ENCODE measurements around the gene TRIM33. TPM values are rescaled to one million over a fixed set of nuclear protein-coding genes. Genes with fewer than 3 reads are reported as not detected.

TRIM33 gene
- total and polyA plus RNA-seq, 5 donors from 2014 or later = 27.7 to 56.6 (median 32.3) TPM

DNA sequence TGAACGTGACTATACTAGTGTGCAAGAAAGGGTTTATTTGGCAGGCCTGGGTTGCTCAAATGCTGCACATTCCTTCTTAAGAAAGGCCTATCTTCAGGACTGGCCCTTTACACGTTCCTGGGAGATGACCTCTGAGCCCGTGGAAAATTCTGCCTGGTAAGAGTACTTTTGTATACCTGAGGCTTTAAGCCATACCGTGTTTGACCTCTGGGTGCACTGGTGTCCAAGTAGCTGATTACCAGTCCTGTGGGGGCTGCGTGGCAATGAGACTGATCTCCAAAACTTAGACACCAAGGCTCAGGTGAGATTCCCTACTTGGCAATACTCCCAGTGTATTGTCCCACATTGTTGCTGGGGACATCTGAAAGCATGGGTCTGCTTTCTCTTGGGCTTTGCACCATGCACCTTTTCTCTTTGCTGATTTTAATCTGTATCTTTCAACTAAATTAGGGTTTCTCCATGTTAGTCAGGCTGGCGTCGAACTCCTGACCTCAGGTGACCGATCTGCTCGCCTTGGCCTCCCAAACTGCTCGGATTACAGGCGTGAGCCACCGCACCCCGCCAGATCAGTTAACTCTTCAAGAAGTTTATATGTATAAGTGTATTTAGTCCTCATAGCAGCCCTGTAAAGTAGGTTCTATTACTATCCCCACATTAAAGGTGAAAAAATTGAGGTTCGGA lies 44.5 kb downstream of the TRIM33 start:
- H3K27me3 ChIP-seq (ENCODE audit: control insufficient read depth, insufficient read depth, low read length) = no peaks in the 10 kb centered on the region
- no peak overlapping the region for H3K27ac ChIP-seq (ENCODE audit: insufficient read depth, low read length, poor library complexity, severe bottlenecking)
- Mint-ChIP-seq H3K36me3 (peaks cover 10% of the 10 kb centered on the region), H3K27me3 (no peaks in the 10 kb centered on the region), H3K4me3 (peak overlapping the region in 3 of 4 donors; percentile 22 to 74 (median 61)), H3K4me1 (peaks cover 33 to 58% (median 49%) of the 10 kb centered on the region in 4 donors), H3K9me3 (peaks cover 0 to 1% (median 0%) of the 10 kb centered on the region in 7 donors), H3K27ac (peak overlapping the region in 2 of 3 donors; percentile 15 to 64)
- H3K9me3 ChIP-seq (ENCODE audit: control insufficient read depth in 2 of 2, low read length in 2 of 2) = no peaks in the 10 kb centered on the region
- DNase-seq (no peak), ATAC-seq (ENCODE audit: low read depth in 2 of 2) (no peak)
- peaks cover 30% of the 10 kb centered on the region for H3K4me1 ChIP-seq (ENCODE audit: control insufficient read depth, insufficient read depth, low read length, poor library complexity, severe bottlenecking)
- H3K4me3 ChIP-seq (ENCODE audit: low read depth, low read length) = peak overlapping the region; percentile 60
- H3K36me3 ChIP-seq (ENCODE audit: control insufficient read depth, insufficient read depth, low read length) = peaks cover 16% of the 10 kb centered on the region

GRCh38 chr1:114462963-114463362 lies 48.0 kb downstream of the TRIM33 start:
- no peaks in the 10 kb centered on the region for H3K27me3 ChIP-seq (ENCODE audit: control insufficient read depth, insufficient read depth, low read length)
- Mint-ChIP-seq H3K4me1 (peaks cover 32 to 52% (median 49%) of the 10 kb centered on the region in 4 donors), H3K9me3 (no peaks in the 10 kb centered on the region), H3K27ac (no peak overlapping the region), H3K36me3 (peaks cover 35% of the 10 kb centered on the region), H3K4me3 (no peak overlapping the region), H3K27me3 (no peaks in the 10 kb centered on the region)
- ATAC-seq (ENCODE audit: low read depth in 2 of 2) (no peak), DNase-seq (no peak)
- no peak overlapping the region for H3K27ac ChIP-seq (ENCODE audit: insufficient read depth, low read length, poor library complexity, severe bottlenecking)
- peaks cover 23% of the 10 kb centered on the region for H3K36me3 ChIP-seq (ENCODE audit: control insufficient read depth, insufficient read depth, low read length)
- H3K4me1 ChIP-seq (ENCODE audit: control insufficient read depth, insufficient read depth, low read length, poor library complexity, severe bottlenecking) = peaks cover 15% of the 10 kb centered on the region
- no peak overlapping the region for H3K4me3 ChIP-seq (ENCODE audit: low read depth, low read length)
- H3K9me3 ChIP-seq (ENCODE audit: control insufficient read depth in 2 of 2, low read length in 2 of 2) = no peaks in the 10 kb centered on the region

GRCh38 chr1:114462341-114462740 lies 48.7 kb downstream of the TRIM33 start:
- Histone ChIP-seq H3K27ac (ENCODE audit: insufficient read depth, low read length, poor library complexity, severe bottlenecking) (no peak overlapping the region), H3K9me3 (ENCODE audit: control insufficient read depth in 2 of 2, low read length in 2 of 2) (no peaks in the 10 kb centered on the region), H3K4me3 (ENCODE audit: low read depth, low read length) (no peak overlapping the region), H3K4me1 (ENCODE audit: control insufficient read depth, insufficient read depth, low read length, poor library complexity, severe bottlenecking) (peaks cover 9% of the 10 kb centered on the region), H3K36me3 (ENCODE audit: control insufficient read depth, insufficient read depth, low read length) (peaks cover 27% of the 10 kb centered on the region), H3K27me3 (ENCODE audit: control insufficient read depth, insufficient read depth, low read length) (no peaks in the 10 kb centered on the region)
- H3K9me3 Mint-ChIP-seq = no peaks in the 10 kb centered on the region
- DNase-seq = no peak
- peaks cover 35% of the 10 kb centered on the region for H3K36me3 Mint-ChIP-seq
- no peak overlapping the region for H3K27ac Mint-ChIP-seq
- no peaks in the 10 kb centered on the region for H3K27me3 Mint-ChIP-seq
- ATAC-seq (ENCODE audit: low read depth in 2 of 2) = no peak
- no peak overlapping the region for H3K4me3 Mint-ChIP-seq
- peaks cover 27 to 46% (median 43%) of the 10 kb centered on the region in 4 donors for H3K4me1 Mint-ChIP-seq

- Mint-ChIP-seq H3K27ac (peak overlapping the region; percentile 25 to 90 (median 54)), H3K4me3 (no peak overlapping the region), H3K36me3 (peaks cover 43% of the 10 kb centered on the region), H3K27me3 (no peaks in the 10 kb centered on the region), H3K9me3 (no peaks in the 10 kb centered on the region), H3K4me1 (peaks cover 16 to 28% (median 23%) of the 10 kb centered on the region in 4 donors)
- Histone ChIP-seq H3K9me3 (ENCODE audit: control insufficient read depth in 2 of 2, low read length in 2 of 2) (no peaks in the 10 kb centered on the region), H3K36me3 (ENCODE audit: control insufficient read depth, insufficient read depth, low read length) (peaks cover 49% of the 10 kb centered on the region), H3K27me3 (ENCODE audit: control insufficient read depth, insufficient read depth, low read length) (no peaks in the 10 kb centered on the region), H3K27ac (ENCODE audit: insufficient read depth, low read length, poor library complexity, severe bottlenecking) (no peak overlapping the region), H3K4me1 (ENCODE audit: control insufficient read depth, insufficient read depth, low read length, poor library complexity, severe bottlenecking) (no peaks in the 10 kb centered on the region), H3K4me3 (ENCODE audit: low read depth, low read length) (no peak overlapping the region)
- DNase-seq (peak in 1 of 3 donors; percentile 15), ATAC-seq (ENCODE audit: low read depth in 2 of 2) (no peak)
Measured at GRCh38 chr1:114458237-114458777, 52.7 kb downstream of the TRIM33 start.

GRCh38 chr1:114457675-114458236 lies 53.2 kb downstream of the TRIM33 start:
- no peak overlapping the region for H3K4me3 Mint-ChIP-seq
- H3K27ac Mint-ChIP-seq = no peak overlapping the region
- peaks cover 49% of the 10 kb centered on the region for H3K36me3 Mint-ChIP-seq

DNA sequence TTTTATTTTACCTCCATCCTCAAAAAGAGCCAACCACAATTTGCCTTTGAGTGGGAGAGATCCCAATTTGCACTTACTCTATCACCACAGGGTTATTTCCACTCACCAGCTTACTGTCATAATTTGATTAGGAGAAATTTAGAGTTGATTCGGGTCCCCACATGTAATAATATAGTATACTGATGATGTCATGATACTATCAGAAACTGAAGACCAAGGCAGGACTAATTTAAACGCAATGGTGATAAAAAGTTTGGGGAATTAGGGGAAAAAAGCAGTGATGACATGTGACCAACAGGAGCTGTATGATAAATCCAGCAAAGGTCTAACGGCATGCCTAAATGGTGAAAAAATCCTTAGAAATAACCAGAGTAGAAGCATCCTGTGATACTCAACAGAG lies 54.4 kb downstream of the TRIM33 start:
- H3K36me3 Mint-ChIP-seq = peaks cover 51% of the 10 kb centered on the region
- no peaks in the 10 kb centered on the region for H3K27me3 ChIP-seq (ENCODE audit: control insufficient read depth, insufficient read depth, low read length)
- no peaks in the 10 kb centered on the region for H3K4me1 ChIP-seq (ENCODE audit: control insufficient read depth, insufficient read depth, low read length, poor library complexity, severe bottlenecking)
- H3K4me1 Mint-ChIP-seq = peaks cover 18 to 31% (median 23%) of the 10 kb centered on the region in 4 donors
- peaks cover 42% of the 10 kb centered on the region for H3K36me3 ChIP-seq (ENCODE audit: control insufficient read depth, insufficient read depth, low read length)
- H3K27ac Mint-ChIP-seq = no peak overlapping the region
- H3K9me3 Mint-ChIP-seq = no peaks in the 10 kb centered on the region
- H3K27me3 Mint-ChIP-seq = no peaks in the 10 kb centered on the region
- H3K4me3 Mint-ChIP-seq = no peak overlapping the region
- DNase-seq = no peak
- no peak overlapping the region for H3K4me3 ChIP-seq (ENCODE audit: low read depth, low read length)
- no peaks in the 10 kb centered on the region for H3K9me3 ChIP-seq (ENCODE audit: control insufficient read depth in 2 of 2, low read length in 2 of 2)
- ATAC-seq (ENCODE audit: low read depth in 2 of 2) = no peak
- H3K27ac ChIP-seq (ENCODE audit: insufficient read depth, low read length, poor library complexity, severe bottlenecking) = no peak overlapping the region

More at GRCh38 chr1:114457675-114458236, 53.2 kb downstream of the TRIM33 start:
- Mint-ChIP-seq H3K27me3 (no peaks in the 10 kb centered on the region), H3K9me3 (no peaks in the 10 kb centered on the region), H3K4me1 (peaks cover 17 to 31% (median 24%) of the 10 kb centered on the region in 4 donors)
- Histone ChIP-seq H3K9me3 (ENCODE audit: control insufficient read depth in 2 of 2, low read length in 2 of 2) (no peaks in the 10 kb centered on the region), H3K4me3 (ENCODE audit: low read depth, low read length) (no peak overlapping the region), H3K36me3 (ENCODE audit: control insufficient read depth, insufficient read depth, low read length) (peaks cover 47% of the 10 kb centered on the region), H3K27me3 (ENCODE audit: control insufficient read depth, insufficient read depth, low read length) (no peaks in the 10 kb centered on the region), H3K4me1 (ENCODE audit: control insufficient read depth, insufficient read depth, low read length, poor library complexity, severe bottlenecking) (no peaks in the 10 kb centered on the region), H3K27ac (ENCODE audit: insufficient read depth, low read length, poor library complexity, severe bottlenecking) (no peak overlapping the region)
- DNase-seq (no peak), ATAC-seq (ENCODE audit: low read depth in 2 of 2) (no peak)

DNA sequence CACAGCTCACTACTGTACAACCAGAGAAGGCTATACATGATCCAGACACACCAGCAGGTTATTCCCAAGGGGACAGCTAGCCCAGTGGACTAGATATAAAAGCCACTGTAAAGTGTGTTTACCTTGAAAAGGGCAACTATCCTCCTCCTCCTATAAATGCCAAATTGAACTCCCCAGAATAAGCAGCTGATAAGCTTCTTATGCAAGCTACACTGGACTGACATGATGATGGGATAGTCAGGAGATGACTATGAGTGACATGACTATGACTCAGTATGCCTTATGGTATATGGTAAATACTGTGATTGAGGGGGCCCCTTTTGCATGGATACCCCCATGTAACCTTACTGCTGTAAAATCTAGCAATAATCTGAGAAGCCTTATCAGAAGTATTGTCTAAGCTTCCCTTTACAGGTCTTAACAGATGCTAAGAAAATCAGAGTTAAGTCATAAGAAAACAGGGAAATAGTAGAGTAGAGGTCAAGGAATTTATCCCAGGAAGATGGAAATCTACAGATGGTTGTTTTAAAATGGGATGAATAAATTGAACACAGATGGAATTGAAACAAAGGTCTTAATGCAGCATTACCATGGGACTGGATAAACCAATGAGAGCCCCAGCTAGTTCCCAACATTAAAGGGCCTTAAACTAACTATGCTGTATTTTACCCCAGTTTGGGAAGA lies 55.8 kb downstream of the TRIM33 start:
- ATAC-seq (ENCODE audit: low read depth in 2 of 2) = no peak
- no peak overlapping the region for H3K4me3 Mint-ChIP-seq
- peaks cover 43% of the 10 kb centered on the region for H3K36me3 ChIP-seq (ENCODE audit: control insufficient read depth, insufficient read depth, low read length)
- no peaks in the 10 kb centered on the region for H3K9me3 ChIP-seq (ENCODE audit: control insufficient read depth in 2 of 2, low read length in 2 of 2)
- H3K27me3 Mint-ChIP-seq = no peaks in the 10 kb centered on the region
- peaks cover 13 to 26% (median 22%) of the 10 kb centered on the region in 4 donors for H3K4me1 Mint-ChIP-seq
- peaks cover 42% of the 10 kb centered on the region for H3K36me3 Mint-ChIP-seq
- no peaks in the 10 kb centered on the region for H3K27me3 ChIP-seq (ENCODE audit: control insufficient read depth, insufficient read depth, low read length)
- H3K27ac ChIP-seq (ENCODE audit: insufficient read depth, low read length, poor library complexity, severe bottlenecking) = no peak overlapping the region
- H3K4me3 ChIP-seq (ENCODE audit: low read depth, low read length) = no peak overlapping the region
- H3K9me3 Mint-ChIP-seq = no peaks in the 10 kb centered on the region
- no peak for DNase-seq
- no peaks in the 10 kb centered on the region for H3K4me1 ChIP-seq (ENCODE audit: control insufficient read depth, insufficient read depth, low read length, poor library complexity, severe bottlenecking)
- H3K27ac Mint-ChIP-seq = no peak overlapping the region

All from CD4-positive, CD25-positive, alpha-beta regulatory T cell (primary cell).